ENCODE measurements around the gene ADGRG4.

The ADGRG4 gene

GRCh38 chrX:136307471-136307870 lies 6.7 kb downstream of the ADGRG4 start:
- Histone ChIP-seq H3K9me3 (ENCODE audit: control insufficient read depth, low read length) (no peaks in the 10 kb centered on the region), H2BK120ac (ENCODE audit: low read depth, low read length) (no peak overlapping the region), H3K36me3 (ENCODE audit: control insufficient read depth in 1 of 2, insufficient read depth in 2 of 2, low read depth in 1 of 2, low read length in 2 of 2) (no peaks in the 10 kb centered on the region), H2BK15ac (ENCODE audit: low read depth, poor library complexity, severe bottlenecking) (no peak overlapping the region), H3K18ac (ENCODE audit: low read depth in 1 of 2, low read length in 2 of 2) (no peak overlapping the region), H3K14ac (ENCODE audit: low read length in 2 of 2) (no peak overlapping the region), H2AFZ (ENCODE audit: low read depth, low read length) (no peak overlapping the region), H2BK5ac (ENCODE audit: low read depth, low read length, poor library complexity, severe bottlenecking) (no peak overlapping the region), H2BK12ac (ENCODE audit: low read length in 2 of 2) (no peak overlapping the region), H3K27me3 (ENCODE audit: control insufficient read depth in 1 of 2, insufficient read depth in 1 of 2, low read length in 2 of 2) (peaks cover 0 to 23% of the 10 kb centered on the region in 2 experiments), H2AK5ac (ENCODE audit: low read length, severe bottlenecking) (no peak overlapping the region), H3K23ac (ENCODE audit: low read length in 2 of 2) (no peak overlapping the region), H3K4me3 (ENCODE audit: insufficient read depth in 1 of 2, low read depth in 1 of 2, low read length in 2 of 2) (no peak overlapping the region), H3K4ac (ENCODE audit: low read depth in 1 of 2, low read length in 2 of 2) (no peak overlapping the region), H3K27ac (ENCODE audit: low read length, poor library complexity, severe bottlenecking) (no peak overlapping the region), H3K9ac (ENCODE audit: low read length) (no peak overlapping the region), H4K91ac (ENCODE audit: low read length) (no peak overlapping the region), H3K79me1 (replicated peaks; ENCODE audit: low read length, poor library complexity, severe bottlenecking) (no peaks in the 10 kb centered on the region), H3K4me2 (ENCODE audit: low read length, poor library complexity, severe bottlenecking) (no peak overlapping the region), H4K8ac (ENCODE audit: low read length) (no peak overlapping the region), H3K4me1 (ENCODE audit: control insufficient read depth, insufficient read depth, low read depth, low read length) (no peaks in the 10 kb centered on the region)
- no peak for DNase-seq
- no CpG with 5 or more reads among the region's 1 CpG for WGBS

- WGBS, result 89% methylated on average over 2 of the region's 2 CpGs
- no peak overlapping the region for H3K14ac ChIP-seq (ENCODE audit: low read length in 2 of 2)
- H2AFZ ChIP-seq (ENCODE audit: low read depth, low read length), result no peak overlapping the region
- no peak overlapping the region for H3K4me2 ChIP-seq (ENCODE audit: low read length, poor library complexity, severe bottlenecking)
- no peak overlapping the region for H4K8ac ChIP-seq (ENCODE audit: low read length)
- H3K36me3 ChIP-seq (ENCODE audit: control insufficient read depth in 1 of 2, insufficient read depth in 2 of 2, low read depth in 1 of 2, low read length in 2 of 2), result no peaks in the 10 kb centered on the region
- H3K4me3 ChIP-seq (ENCODE audit: insufficient read depth in 1 of 2, low read depth in 1 of 2, low read length in 2 of 2), result no peak overlapping the region
- no peak overlapping the region for H4K91ac ChIP-seq (ENCODE audit: low read length)
- H3K4me1 ChIP-seq (ENCODE audit: control insufficient read depth, insufficient read depth, low read depth, low read length), result no peaks in the 10 kb centered on the region
- H3K9ac ChIP-seq (ENCODE audit: low read length), result no peak overlapping the region
- H3K9me3 ChIP-seq (ENCODE audit: control insufficient read depth, low read length), result no peaks in the 10 kb centered on the region
- no peak overlapping the region for H2AK5ac ChIP-seq (ENCODE audit: low read length, severe bottlenecking)
- no peak overlapping the region for H2BK120ac ChIP-seq (ENCODE audit: low read depth, low read length)
- no peak overlapping the region for H2BK5ac ChIP-seq (ENCODE audit: low read depth, low read length, poor library complexity, severe bottlenecking)
- peak; percentile 43 for DNase-seq
- no peaks in the 10 kb centered on the region for H3K79me1 ChIP-seq (replicated peaks; ENCODE audit: low read length, poor library complexity, severe bottlenecking)
- no peak overlapping the region for H2BK12ac ChIP-seq (ENCODE audit: low read length in 2 of 2)
- no peak overlapping the region for H3K4ac ChIP-seq (ENCODE audit: low read depth in 1 of 2, low read length in 2 of 2)
- H2BK15ac ChIP-seq (ENCODE audit: low read depth, poor library complexity, severe bottlenecking), result no peak overlapping the region
- H3K27me3 ChIP-seq (ENCODE audit: control insufficient read depth in 1 of 2, insufficient read depth in 1 of 2, low read length in 2 of 2), result peaks cover 0 to 22% of the 10 kb centered on the region in 2 experiments
- no peak overlapping the region for H3K23ac ChIP-seq (ENCODE audit: low read length in 2 of 2)
- no peak overlapping the region for H3K27ac ChIP-seq (ENCODE audit: low read length, poor library complexity, severe bottlenecking)
- H3K18ac ChIP-seq (ENCODE audit: low read depth in 1 of 2, low read length in 2 of 2), result no peak overlapping the region
Measured at GRCh38 chrX:136310411-136310810, 9.6 kb downstream of the ADGRG4 start.

GRCh38 chrX:136318156-136318555 lies 17.4 kb downstream of the ADGRG4 start:
- H3K18ac ChIP-seq (ENCODE audit: low read depth in 1 of 2, low read length in 2 of 2), result no peak overlapping the region
- peaks cover 0 to 7% of the 10 kb centered on the region in 2 experiments for H3K27me3 ChIP-seq (ENCODE audit: control insufficient read depth in 1 of 2, insufficient read depth in 1 of 2, low read length in 2 of 2)
- H2BK5ac ChIP-seq (ENCODE audit: low read depth, low read length, poor library complexity, severe bottlenecking), result no peak overlapping the region
- no peaks in the 10 kb centered on the region for H3K79me1 ChIP-seq (replicated peaks; ENCODE audit: low read length, poor library complexity, severe bottlenecking)
- no peak for DNase-seq
- no peak overlapping the region for H2BK120ac ChIP-seq (ENCODE audit: low read depth, low read length)
- H2BK12ac ChIP-seq (ENCODE audit: low read length in 2 of 2), result no peak overlapping the region
- no peak overlapping the region for H3K14ac ChIP-seq (ENCODE audit: low read length in 2 of 2)
- no peak overlapping the region for H3K4me2 ChIP-seq (ENCODE audit: low read length, poor library complexity, severe bottlenecking)
- no peak overlapping the region for H2AFZ ChIP-seq (ENCODE audit: low read depth, low read length)
- H3K9ac ChIP-seq (ENCODE audit: low read length), result no peak overlapping the region
- H3K36me3 ChIP-seq (ENCODE audit: control insufficient read depth in 1 of 2, insufficient read depth in 2 of 2, low read depth in 1 of 2, low read length in 2 of 2), result no peaks in the 10 kb centered on the region
- H3K23ac ChIP-seq (ENCODE audit: low read length in 2 of 2), result no peak overlapping the region
- H3K4me1 ChIP-seq (ENCODE audit: control insufficient read depth, insufficient read depth, low read depth, low read length), result no peaks in the 10 kb centered on the region
- no peak overlapping the region for H3K4me3 ChIP-seq (ENCODE audit: insufficient read depth in 1 of 2, low read depth in 1 of 2, low read length in 2 of 2)
- H3K4ac ChIP-seq (ENCODE audit: low read depth in 1 of 2, low read length in 2 of 2), result no peak overlapping the region
- no CpG with 5 or more reads among the region's 2 CpGs for WGBS
- H3K27ac ChIP-seq (ENCODE audit: low read length, poor library complexity, severe bottlenecking), result no peak overlapping the region
- H2BK15ac ChIP-seq (ENCODE audit: low read depth, poor library complexity, severe bottlenecking), result no peak overlapping the region
- no peaks in the 10 kb centered on the region for H3K9me3 ChIP-seq (ENCODE audit: control insufficient read depth, low read length)
- H4K8ac ChIP-seq (ENCODE audit: low read length), result no peak overlapping the region
- H4K91ac ChIP-seq (ENCODE audit: low read length), result no peak overlapping the region
- no peak overlapping the region for H2AK5ac ChIP-seq (ENCODE audit: low read length, severe bottlenecking)

- Histone ChIP-seq H3K23ac (ENCODE audit: low read length in 2 of 2) (no peak overlapping the region), H4K8ac (ENCODE audit: low read length) (no peak overlapping the region), H4K91ac (ENCODE audit: low read length) (no peak overlapping the region), H3K27me3 (ENCODE audit: control insufficient read depth in 1 of 2, insufficient read depth in 1 of 2, low read length in 2 of 2) (peaks cover 0 to 9% of the 10 kb centered on the region in 2 experiments), H3K4me3 (ENCODE audit: insufficient read depth in 1 of 2, low read depth in 1 of 2, low read length in 2 of 2) (no peak overlapping the region), H3K18ac (ENCODE audit: low read depth in 1 of 2, low read length in 2 of 2) (no peak overlapping the region), H3K4ac (ENCODE audit: low read depth in 1 of 2, low read length in 2 of 2) (no peak overlapping the region), H2BK15ac (ENCODE audit: low read depth, poor library complexity, severe bottlenecking) (no peak overlapping the region), H2BK5ac (ENCODE audit: low read depth, low read length, poor library complexity, severe bottlenecking) (no peak overlapping the region), H2AFZ (ENCODE audit: low read depth, low read length) (no peak overlapping the region), H2BK12ac (ENCODE audit: low read length in 2 of 2) (no peak overlapping the region), H3K36me3 (ENCODE audit: control insufficient read depth in 1 of 2, insufficient read depth in 2 of 2, low read depth in 1 of 2, low read length in 2 of 2) (no peaks in the 10 kb centered on the region), H2AK5ac (ENCODE audit: low read length, severe bottlenecking) (no peak overlapping the region), H3K4me1 (ENCODE audit: control insufficient read depth, insufficient read depth, low read depth, low read length) (no peaks in the 10 kb centered on the region), H3K27ac (ENCODE audit: low read length, poor library complexity, severe bottlenecking) (no peak overlapping the region), H3K9ac (ENCODE audit: low read length) (no peak overlapping the region), H3K9me3 (ENCODE audit: control insufficient read depth, low read length) (no peaks in the 10 kb centered on the region), H3K4me2 (ENCODE audit: low read length, poor library complexity, severe bottlenecking) (no peak overlapping the region), H3K14ac (ENCODE audit: low read length in 2 of 2) (no peak overlapping the region), H2BK120ac (ENCODE audit: low read depth, low read length) (no peak overlapping the region), H3K79me1 (replicated peaks; ENCODE audit: low read length, poor library complexity, severe bottlenecking) (no peaks in the 10 kb centered on the region)
- DNase-seq, result no peak
- WGBS, result 79% methylated on average over 2 of the region's 8 CpGs
Measured at GRCh38 chrX:136318895-136319597, 18.3 kb downstream of the ADGRG4 start.
